Measurements from ENCODE around the gene DAO.
"Not testable (repeated sequence)": the region's sequence is repeated elsewhere in the genome, so short reads cannot be mapped to it uniquely, and the experiment has no call there.

Gene DAO

GRCh38 chr12:108850854-108851573 lies 28.9 kb upstream of the DAO start:
- peak; percentile 85 for DNase-seq (ENCODE audit: low spot score)

GRCh38 chr12:108852674-108853309 lies 27.1 kb upstream of the DAO start:
- no peak for DNase-seq (ENCODE audit: low spot score)

GRCh38 chr12:108853426-108853825 lies 26.5 kb upstream of the DAO start:
- no peak for DNase-seq (ENCODE audit: low spot score)

- DNase-seq (ENCODE audit: low spot score), result peak; percentile 64
Measured at GRCh38 chr12:108853981-108854446, 25.9 kb upstream of the DAO start.

GRCh38 chr12:108854451-108855283 lies 25.2 kb upstream of the DAO start:
- peak; percentile 73 for DNase-seq (ENCODE audit: low spot score)

- no peak for DNase-seq (ENCODE audit: low spot score)
Measured at GRCh38 chr12:108855284-108856169, 24.4 kb upstream of the DAO start.

- no peak for DNase-seq (ENCODE audit: low spot score)
Measured at GRCh38 chr12:108856170-108856427, 23.8 kb upstream of the DAO start.

- peak; percentile 54 for DNase-seq (ENCODE audit: low spot score)
Measured at GRCh38 chr12:108856428-108857157, 23.3 kb upstream of the DAO start.

GRCh38 chr12:108857158-108857407 lies 22.8 kb upstream of the DAO start:
- DNase-seq (ENCODE audit: low spot score), result no peak

GRCh38 chr12:108858311-108859074 lies 21.4 kb upstream of the DAO start:
- DNase-seq (ENCODE audit: low spot score), result no peak

- not testable (repeated sequence) for DNase-seq (ENCODE audit: low spot score)
Measured at GRCh38 chr12:108859141-108859922, 20.6 kb upstream of the DAO start.

- no peak for DNase-seq (ENCODE audit: low spot score)
Measured at GRCh38 chr12:108859923-108860291, 20.0 kb upstream of the DAO start.

GRCh38 chr12:108860443-108860842 lies 19.4 kb upstream of the DAO start:
- DNase-seq (ENCODE audit: low spot score), result no peak

GRCh38 chr12:108861878-108862587 lies 17.9 kb upstream of the DAO start:
- no peak for DNase-seq (ENCODE audit: low spot score)

GRCh38 chr12:108862588-108862959 lies 17.3 kb upstream of the DAO start:
- DNase-seq (ENCODE audit: low spot score), result no peak

GRCh38 chr12:108865169-108865568 lies 14.7 kb upstream of the DAO start:
- DNase-seq (ENCODE audit: low spot score), result no peak

GRCh38 chr12:108866083-108866482 lies 13.8 kb upstream of the DAO start:
- not testable (repeated sequence) for DNase-seq (ENCODE audit: low spot score)

- no peak for DNase-seq (ENCODE audit: low spot score)
Measured at GRCh38 chr12:108868781-108869180, 11.1 kb upstream of the DAO start.

GRCh38 chr12:108875280-108875679 lies 4.6 kb upstream of the DAO start:
- no peak for DNase-seq (ENCODE audit: low spot score)

Measured in GM03348 (cell line).